IMR-90 (cell line): ENCODE measurements around the gene AQP1. TPM values are rescaled to one million over a fixed set of nuclear protein-coding genes. Genes with fewer than 3 reads are reported as not detected.

Source experiments
- ATAC-seq: fragments of 200-7000 bp; cut with Tn5 transposase; 2 replicates; pipeline ENCODE4 v1.9.1; 2020; ENCODE audit warnings: low read depth, mild to moderate bottlenecking, moderate library complexity
- BruUV-seq: library from RNA; stranded (reverse); fragments of 400-500 nt; replicated peaks from 2 replicates; lab custom pipeline; 2021; lab: Mats Ljungman, UMichigan
- CTCF ChIA-PET: fragments of 300-600 bp; formaldehyde crosslinking; extraction: SDS; loops from one replicate; lab custom pipeline; 2021; ENCODE audit warnings: antibody characterized with exemption; lab: Yijun Ruan, JAX
- POLR2A ChIA-PET: fragments of 300-600 bp; sonication (Branson Sonifier 250); formaldehyde crosslinking; loops from one replicate; lab custom pipeline; 2022; ENCODE audit warnings: antibody characterized with exemption; ENCODE audit not compliant: unreplicated experiment; lab: Charles Lee
- DNase-seq: peaks from one replicate; pipeline ENCODE4 v3.0.0; 2013
- H2AFZ ChIP-seq: replicated peaks from 2 replicates; pipeline ENCODE3; 2013; ENCODE audit warnings: low read length, mild to moderate bottlenecking; ENCODE audit not compliant: poor library complexity
- H2AK5ac ChIP-seq: 2 replicates; pipeline ENCODE4 v1.6.1; 2013; ENCODE audit warnings: low read depth, low read length, inconsistent platforms
- H2AK9ac ChIP-seq: replicated peaks from 2 replicates; pipeline ENCODE3; 2013; ENCODE audit warnings: mild to moderate bottlenecking, low read depth, low read length, moderate library complexity; ENCODE audit not compliant: poor library complexity
- H2BK120ac ChIP-seq: 2 replicates; pipeline ENCODE4 v1.6.1; 2013; ENCODE audit warnings: low read depth, low read length, inconsistent platforms
- H2BK15ac ChIP-seq: 3 replicates; pipeline ENCODE4 v1.6.1; 2013; ENCODE audit warnings: low read depth, low read length, inconsistent platforms
- H2BK20ac ChIP-seq: 2 replicates; pipeline ENCODE4 v1.6.1; 2013; ENCODE audit warnings: low read depth, mild to moderate bottlenecking, inconsistent platforms, low read length, moderate library complexity
- H2BK5ac ChIP-seq: 2 replicates; pipeline ENCODE4 v1.6.1; 2013; ENCODE audit warnings: mild to moderate bottlenecking, low read depth, low read length, inconsistent platforms; ENCODE audit not compliant: poor library complexity, severe bottlenecking
- H3K14ac ChIP-seq: replicated peaks from 2 replicates; pipeline ENCODE4 v1.6.1; 2013; ENCODE audit warnings: low read depth, low read length, inconsistent platforms
- H3K18ac ChIP-seq: 2 replicates; pipeline ENCODE4 v1.6.1; 2013; ENCODE audit warnings: low read depth, low read length, control low read depth
- H3K23ac ChIP-seq: 2 replicates; pipeline ENCODE4 v1.6.1; 2013; ENCODE audit warnings: low read depth, low read length, inconsistent platforms
- H3K27ac ChIP-seq: 2 replicates; pipeline ENCODE4 v1.5.1; 2013; ENCODE audit warnings: mild to moderate bottlenecking, control low read depth, low read length; ENCODE audit not compliant: insufficient read depth
- H3K27me3 ChIP-seq: 2 replicates; pipeline ENCODE4 v1.6.1; 2013; ENCODE audit warnings: low read length; ENCODE audit not compliant: control insufficient read depth, insufficient read depth
- H3K36me3 ChIP-seq: 2 replicates; pipeline ENCODE4 v1.6.1; 2013; ENCODE audit warnings: low read length, mixed read lengths; ENCODE audit not compliant: control insufficient read depth, insufficient read depth
- H3K4ac ChIP-seq: 2 replicates; pipeline ENCODE4 v1.6.1; 2013; ENCODE audit warnings: low read depth, low read length, inconsistent platforms
- H3K4me1 ChIP-seq: 2 replicates; pipeline ENCODE4 v1.6.1; 2013; ENCODE audit warnings: low read length, mixed read lengths; ENCODE audit not compliant: control insufficient read depth, insufficient read depth
- H3K4me2 ChIP-seq: 2 replicates; pipeline ENCODE4 v1.6.1; 2013; ENCODE audit warnings: low read depth, mild to moderate bottlenecking, control low read depth, low read length, moderate library complexity
- H3K4me3 ChIP-seq: 2 replicates; pipeline ENCODE4 v1.5.1; 2013; ENCODE audit warnings: low read depth, mild to moderate bottlenecking, control low read depth, low read length, moderate library complexity; ENCODE audit not compliant: insufficient read depth
- H3K56ac ChIP-seq: 2 replicates; pipeline ENCODE4 v1.6.1; 2013; ENCODE audit warnings: low read length, inconsistent platforms; ENCODE audit not compliant: insufficient read depth; ENCODE audit errors: extremely low read depth
- H3K79me1 ChIP-seq, 2 experiments: 2 replicates each; pipeline ENCODE4 v1.6.1; 2013; ENCODE audit warnings: low read length in 2 of 2, inconsistent platforms in 1 of 2, low read depth in 1 of 2
- H3K9ac ChIP-seq: 2 replicates; pipeline ENCODE4 v1.6.1; 2013; ENCODE audit warnings: low read depth, low read length, control low read depth
- H3K9me1 ChIP-seq: 2 replicates; pipeline ENCODE4 v1.6.1; 2013; ENCODE audit warnings: low read length, inconsistent platforms; ENCODE audit not compliant: insufficient read depth
- H3K9me3 ChIP-seq: 2 replicates; pipeline ENCODE4 v1.6.1; 2013; ENCODE audit warnings: low read length; ENCODE audit not compliant: control insufficient read depth, insufficient read depth
- H4K20me1 ChIP-seq: 2 replicates; pipeline ENCODE4 v1.6.1; 2013; ENCODE audit warnings: low read length, inconsistent platforms; ENCODE audit not compliant: insufficient read depth
- H4K5ac ChIP-seq: 2 replicates; pipeline ENCODE4 v1.6.1; 2013; ENCODE audit warnings: mild to moderate bottlenecking, low read depth, low read length, control low read depth
- H4K8ac ChIP-seq, 2 experiments: 2 replicates each; pipeline ENCODE4 v1.6.1; 2013; ENCODE audit warnings: low read depth in 2 of 2, low read length in 2 of 2, control low read depth in 1 of 2, inconsistent platforms in 1 of 2
- H4K91ac ChIP-seq: 2 replicates; pipeline ENCODE4 v1.6.1; 2013; ENCODE audit warnings: low read depth, low read length, inconsistent platforms; ENCODE audit not compliant: insufficient read depth
- BHLHE40 ChIP-seq: fragments of 150-350 bp; IDR thresholded peaks from 2 replicates; pipeline ENCODE4 v1.6.1; 2016; ENCODE audit warnings: mild to moderate bottlenecking, low read depth, low read length
- CEBPB ChIP-seq: IDR thresholded peaks from 2 replicates; pipeline ENCODE4 v1.6.1; 2012; ENCODE audit warnings: low read depth, low read length, improper control_type of control experiment
- CHD1 ChIP-seq: IDR thresholded peaks from 2 replicates; pipeline ENCODE4 v1.6.1; 2012; ENCODE audit warnings: low read depth, low read length, improper control_type of control experiment
- CTCF ChIP-seq: conservative IDR thresholded peaks from 2 replicates; pipeline ENCODE4 v1.5.1; 2012; ENCODE audit warnings: mild to moderate bottlenecking, low read depth, low read length, improper control_type of control experiment
- ELK1 ChIP-seq: fragments of 150-350 bp; IDR thresholded peaks from 2 replicates; pipeline ENCODE4 v1.6.1; 2016; ENCODE audit warnings: low read depth, mild to moderate bottlenecking, low read length, moderate library complexity, borderline replicate concordance
- FOS ChIP-seq: fragments of 150-350 bp; IDR thresholded peaks from 2 replicates; pipeline ENCODE4 v1.6.1; 2016; ENCODE audit warnings: low read depth, low read length
- MAFK ChIP-seq: IDR thresholded peaks from 2 replicates; pipeline ENCODE4 v1.6.1; 2012; ENCODE audit warnings: low read depth, low read length, improper control_type of control experiment
- MAZ ChIP-seq: IDR thresholded peaks from 2 replicates; pipeline ENCODE4 v1.6.1; 2012; ENCODE audit warnings: low read depth, mild to moderate bottlenecking, low read length, improper control_type of control experiment, moderate library complexity, borderline replicate concordance
- MXI1 ChIP-seq: IDR thresholded peaks from 2 replicates; pipeline ENCODE4 v1.6.1; 2012; ENCODE audit warnings: low read depth, mild to moderate bottlenecking, low read length, moderate library complexity, borderline replicate concordance
- NFE2L2 ChIP-seq: fragments of 150-350 bp; IDR thresholded peaks from 2 replicates; pipeline ENCODE4 v1.6.1; 2016; ENCODE audit warnings: low read depth, mild to moderate bottlenecking, low read length
- RAD21 ChIP-seq: IDR thresholded peaks from 2 replicates; pipeline ENCODE4 v1.6.1; 2012; ENCODE audit warnings: low read length, improper control_type of control experiment
- RCOR1 ChIP-seq: IDR thresholded peaks from 2 replicates; pipeline ENCODE4 v1.6.1; 2012; ENCODE audit warnings: mild to moderate bottlenecking, low read length, improper control_type of control experiment; ENCODE audit not compliant: insufficient replicate concordance
- SMC3 ChIP-seq: fragments of 150-350 bp; IDR thresholded peaks from 2 replicates; pipeline ENCODE4 v1.6.1; 2016; ENCODE audit warnings: low read depth, mild to moderate bottlenecking, antibody characterized with exemption, low read length, moderate library complexity
- WGBS, 2 experiments: methylation state at CpG; one replicate each; pipeline versions ENCODE4 v1.1.5 to v1.1.7; 2013; ENCODE audit warnings: missing lambda C conversion rate in 2 of 2; ENCODE audit not compliant: insufficient read length in 1 of 2; ENCODE audit errors: extremely low coverage in 2 of 2; 5-methylcytosine and 5-hydroxymethylcytosine counted together
- dilution Hi-C: fragments of 300-500 bp; cut with HindIII; formaldehyde crosslinking; loops from one replicate; pipeline ENCODE4 v1.14.3; 2018; ENCODE audit warnings: low sequenced_read_pairs; ENCODE audit not compliant: unreplicated experiment
- in situ Hi-C: fragments of 300-500 bp; cut with MboI; formaldehyde crosslinking; loops from 3 replicates; pipeline ENCODE4 v1.14.3; 2019; ENCODE audit warnings: low sequenced_read_pairs, inconsistent platforms, mixed read lengths
- intact Hi-C: fragments of 100-400 bp; cut with micrococcal nuclease; formaldehyde crosslinking; loops from 2 replicates; pipeline ENCODE4 v1.10.0; 2022
- polyA plus RNA-seq, 3 experiments: library from polyadenylated mRNA; depleted of rRNA; stranded (reverse); fragments of >200 nt; gene quantifications; 2 replicates each; pipeline ENCODE4 v1.2.3, GENCODE V29; 2012; ENCODE audit warnings: low replicate concordance in 1 of 3
- total RNA-seq: library from RNA; depleted of rRNA; stranded (reverse); fragments of >200 nt; gene quantifications from 2 replicates; pipeline ENCODE4 v1.2.3, GENCODE V29; 2012

The AQP1 gene
- total and polyA plus RNA-seq, 2 of the 4 experiments (the other 2 are of a cell fraction), result 0.18 to 0.39 TPM

DNA sequence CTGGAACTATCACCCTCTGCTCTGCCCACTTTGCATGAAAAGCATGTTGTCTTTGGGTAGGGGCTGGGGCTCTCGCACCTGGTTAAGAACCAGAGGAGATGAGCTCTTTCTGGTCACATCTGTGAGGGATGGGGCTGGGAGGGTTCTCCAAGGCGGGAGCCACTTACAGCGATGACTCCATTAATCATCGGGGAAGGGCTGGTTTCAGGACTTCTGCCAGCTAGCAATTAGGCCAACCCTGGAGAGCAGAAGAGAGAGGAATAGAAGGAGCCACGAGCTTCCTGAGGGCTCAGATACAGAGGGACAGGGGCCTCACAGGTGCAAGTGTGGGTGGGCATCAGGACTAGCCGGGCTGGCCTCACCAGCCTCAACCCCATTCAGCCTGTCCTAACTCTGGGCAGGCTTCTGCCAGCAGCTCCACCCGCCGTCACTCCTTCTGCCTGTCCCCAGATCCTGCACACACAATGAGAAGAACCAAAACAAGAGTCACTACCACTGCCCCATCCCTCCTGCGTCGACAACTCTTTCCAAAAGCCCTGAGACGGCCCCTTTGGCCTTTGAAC lies 8.4 kb downstream of the AQP1 start:
- intact Hi-C loops (no loop called here), in situ Hi-C loops (no loop called here), dilution Hi-C loops (no loop called here)
- 100% methylated on average over 1 of the region's 11 CpGs; no CpG with 5 or more reads in 1 of the 2 experiments for WGBS, 2 experiments
- no peak overlapping the region for H2AK9ac ChIP-seq
- peaks cover 9% of the 10 kb centered on the region; the same call in 1 of the 2 replicates for H3K9me1 ChIP-seq
- no peak overlapping the region for H3K4me2 ChIP-seq
- H2BK15ac ChIP-seq, result no peak overlapping the region
- no peak overlapping the region for H2BK20ac ChIP-seq
- H3K23ac ChIP-seq, result no peak overlapping the region
- H3K14ac ChIP-seq, result no peak overlapping the region
- H3K79me1 ChIP-seq, result no peaks in the 10 kb centered on the region
- no peak overlapping the region for H4K5ac ChIP-seq
- H3K4me3 ChIP-seq, result no peak overlapping the region
- no peak overlapping the region for H2AK5ac ChIP-seq
- H2BK5ac ChIP-seq, result no peak overlapping the region
- no peak overlapping the region for H3K18ac ChIP-seq
- no peak overlapping the region for H4K91ac ChIP-seq
- no peaks in the 10 kb centered on the region for H3K9me3 ChIP-seq
- no peaks in the 10 kb centered on the region for H3K36me3 ChIP-seq
- no peak overlapping the region for H2AFZ ChIP-seq
- peaks cover 10% of the 10 kb centered on the region for H3K4me1 ChIP-seq
- no peak overlapping the region for H2BK120ac ChIP-seq
- DNase-seq (no peak), ATAC-seq (no peak)
- CTCF ChIA-PET, result interaction anchor here (2.3 kb wide), 1 partner anchor 18 kb away, joined by 9 read pairs; no protein-coding TSS in a partner anchor
- no peak overlapping the region for H3K27ac ChIP-seq
- H4K8ac ChIP-seq, result no peak overlapping the region
- no peaks in the 10 kb centered on the region for H4K20me1 ChIP-seq
- H3K4ac ChIP-seq, result no peak overlapping the region
- BruUV-seq, result no TSS peak
- H3K9ac ChIP-seq, result no peak overlapping the region
- TF ChIP-seq MXI1 (no peak), NFE2L2 (no peak), ELK1 (no peak), MAZ (no peak), CEBPB (no peak), SMC3 (no peak), CHD1 (no peak), RCOR1 (no peak), CTCF (no peak), MAFK (no peak), FOS (no peak), BHLHE40 (no peak), RAD21 (no peak)
- H3K56ac ChIP-seq, result no peak overlapping the region
- H3K27me3 ChIP-seq, result no peaks in the 10 kb centered on the region
- POLR2A ChIA-PET, result no interaction called here
